CD4-positive, CD25-positive, alpha-beta regulatory T cell (primary cell): ENCODE data around the gene RFX8. TPM values are rescaled to one million over a fixed set of nuclear protein-coding genes. Genes with fewer than 3 reads are reported as not detected.

Source experiments
- ATAC-seq, 2 donors: fragments of 150-1000 bp; cut with Tn5 transposase; one replicate each; pipeline ENCODE4 v1.10.0; 2021; ENCODE audit warnings: low read depth in 2 of 2, moderate number of reproducible peaks in 2 of 2, moderate library complexity in 1 of 2
- DNase-seq, 3 donors: peaks; one replicate each; pipeline versions ENCODE4 v3.0.0 to v3.0.0-alpha.2; 2012 to 2022; ENCODE audit warnings: mixed read lengths in 1 of 3
- H3K27ac ChIP-seq: one replicate; pipeline ENCODE4 v1.7.0; 2013; ENCODE audit warnings: mild to moderate bottlenecking, low read length; ENCODE audit not compliant: insufficient read depth, poor library complexity, severe bottlenecking
- H3K27me3 ChIP-seq: one replicate; pipeline ENCODE4 v1.7.0; 2013; ENCODE audit warnings: low read length; ENCODE audit not compliant: control insufficient read depth, insufficient read depth
- H3K36me3 ChIP-seq: one replicate; pipeline ENCODE4 v1.7.0; 2013; ENCODE audit warnings: mild to moderate bottlenecking, low read length, moderate library complexity; ENCODE audit not compliant: control insufficient read depth, insufficient read depth
- H3K4me1 ChIP-seq: 2 replicates; pipeline ENCODE4 v1.7.0; 2013; ENCODE audit warnings: mild to moderate bottlenecking, low read length; ENCODE audit not compliant: insufficient read depth, control insufficient read depth, poor library complexity, severe bottlenecking
- H3K4me3 ChIP-seq: one replicate; pipeline ENCODE4 v1.7.0; 2013; ENCODE audit warnings: low read depth, mild to moderate bottlenecking, low read length, moderate library complexity
- H3K9me3 ChIP-seq, 2 experiments: 1 replicate in 1 of 2; 2 replicates in 1 of 2; pipeline ENCODE4 v1.7.0; 2013; ENCODE audit warnings: low read length in 2 of 2, mild to moderate bottlenecking in 1 of 2, moderate library complexity in 1 of 2; ENCODE audit not compliant: control insufficient read depth in 2 of 2
- H3K27ac Mint-ChIP-seq, 3 donors: one replicate each; pipeline ENCODE4 v1.8.0; 2020 to 2022; ENCODE audit warnings: mild to moderate bottlenecking in 3 of 3, mixed read lengths in 3 of 3, moderate library complexity in 2 of 3
- H3K27me3 Mint-ChIP-seq: one replicate; pipeline ENCODE4 v1.8.0; 2022; ENCODE audit warnings: mild to moderate bottlenecking, mixed read lengths
- H3K36me3 Mint-ChIP-seq: one replicate; pipeline ENCODE4 v1.8.0; 2020; ENCODE audit warnings: mixed read lengths
- H3K4me1 Mint-ChIP-seq, 4 donors: one replicate each; pipeline ENCODE4 v1.8.0; 2020 to 2022; ENCODE audit warnings: mixed read lengths in 4 of 4, mild to moderate bottlenecking in 1 of 4
- H3K4me3 Mint-ChIP-seq, 4 donors: one replicate each; pipeline ENCODE4 v1.8.0; 2020 to 2022; ENCODE audit warnings: mild to moderate bottlenecking in 4 of 4, mixed read lengths in 4 of 4, moderate library complexity in 3 of 4
- H3K9me3 Mint-ChIP-seq, 7 donors: one replicate each; pipeline ENCODE4 v1.8.0; 2020 to 2022; ENCODE audit warnings: mixed read lengths in 7 of 7, mild to moderate bottlenecking in 3 of 7, moderate library complexity in 2 of 7
- polyA plus RNA-seq, 4 donors: library from polyadenylated mRNA; unstranded; fragments of 300-500 nt; fragmentation: Illumina TruSeq; gene quantifications; one replicate each; pipeline ENCODE4 v1.2.3, GENCODE V29; 2021
- total RNA-seq: library from RNA; stranded (reverse); gene quantifications from one replicate; pipeline ENCODE4 v1.2.3, GENCODE V29; 2022

RFX8 gene
- total and polyA plus RNA-seq, 5 donors from 2014 or later = 0.16 to 5.5 (median 0.50) TPM; not detected in 2

DNA sequence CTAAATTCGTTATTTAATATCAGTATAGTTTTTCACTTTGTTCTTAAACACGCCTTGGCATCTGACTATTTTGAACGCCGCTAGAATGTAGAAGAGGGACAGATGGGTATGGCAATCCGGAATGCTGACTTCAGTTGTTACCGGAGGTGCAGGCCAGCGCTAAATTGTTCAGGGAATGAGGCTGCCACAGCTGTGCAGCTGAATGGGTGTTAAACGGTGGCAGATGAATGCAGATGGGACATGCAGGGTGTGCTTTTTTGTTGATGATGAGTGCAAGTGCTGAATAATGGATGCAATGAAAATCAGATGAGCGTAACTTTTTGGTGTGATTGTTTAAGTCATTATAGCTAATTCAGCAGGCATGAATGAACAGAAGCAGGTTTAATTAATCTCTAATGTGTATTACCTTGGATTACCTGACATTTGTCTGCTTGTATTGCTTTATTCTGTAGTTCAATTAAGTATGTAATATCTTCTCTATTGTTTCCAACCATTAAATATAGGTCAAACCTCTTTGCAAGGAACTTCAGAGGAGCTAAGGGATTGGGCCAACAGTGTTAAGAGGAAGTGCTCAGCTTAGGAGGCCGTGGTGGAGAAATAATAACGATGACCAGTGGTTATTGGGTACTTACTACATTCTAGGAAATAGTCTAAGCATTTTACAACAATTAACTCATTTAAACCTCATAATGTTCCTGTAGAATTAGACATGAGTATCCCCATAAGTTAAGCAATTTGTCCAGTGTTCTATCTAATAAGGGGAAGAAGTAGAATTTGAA, 75.7 kb downstream of the RFX8 start:
- peaks cover 36% of the 10 kb centered on the region for H3K27me3 Mint-ChIP-seq
- Histone ChIP-seq H3K27ac (no peak overlapping the region), H3K27me3 (peaks cover 2% of the 10 kb centered on the region), H3K9me3 (no peaks in the 10 kb centered on the region), H3K4me1 (no peaks in the 10 kb centered on the region), H3K36me3 (no peaks in the 10 kb centered on the region), H3K4me3 (no peak overlapping the region)
- peaks cover 0 to 13% (median 2%) of the 10 kb centered on the region in 4 donors for H3K4me1 Mint-ChIP-seq
- no peaks in the 10 kb centered on the region for H3K9me3 Mint-ChIP-seq
- ATAC-seq (no peak), DNase-seq (no peak)
- H3K4me3 Mint-ChIP-seq = no peak overlapping the region
- no peaks in the 10 kb centered on the region for H3K36me3 Mint-ChIP-seq
- H3K27ac Mint-ChIP-seq = no peak overlapping the region

DNA sequence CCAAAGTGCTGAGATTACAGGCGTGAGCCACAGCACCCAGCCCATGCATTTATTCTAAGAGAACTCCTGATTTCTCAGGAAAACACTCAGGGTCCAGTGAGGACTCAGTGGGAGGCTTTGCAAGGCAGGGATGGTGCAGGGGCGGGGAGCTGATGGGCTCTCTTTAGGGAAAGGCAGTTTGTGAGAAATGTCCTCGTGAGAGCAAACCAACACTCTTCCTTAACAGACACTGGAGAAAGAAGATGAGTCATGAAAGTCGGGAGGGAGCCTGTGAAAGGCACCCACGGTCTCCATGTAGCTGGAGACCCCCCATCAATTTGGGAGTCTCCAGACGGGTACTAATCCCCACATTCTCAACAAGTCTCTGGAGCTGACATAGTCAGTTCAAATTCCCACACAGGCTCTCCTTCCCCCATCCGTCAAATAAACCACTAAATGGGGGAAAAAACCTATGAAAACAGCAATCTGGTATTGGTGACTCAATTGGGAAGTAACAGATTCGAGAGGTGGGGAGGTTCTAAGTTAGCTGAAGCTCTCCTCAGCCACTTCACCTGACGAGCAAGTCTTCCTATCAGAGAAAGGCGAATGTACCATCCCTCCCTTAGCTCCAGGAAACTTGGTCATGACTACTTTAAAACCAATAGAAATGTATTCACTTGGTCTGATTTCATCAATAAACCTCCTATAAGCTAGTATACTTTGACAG, 76.6 kb downstream of the RFX8 start:
- no peak overlapping the region for H3K4me3 ChIP-seq
- no peak overlapping the region for H3K4me3 Mint-ChIP-seq
- H3K36me3 ChIP-seq = no peaks in the 10 kb centered on the region
- H3K4me1 Mint-ChIP-seq = peaks cover 0 to 13% (median 2%) of the 10 kb centered on the region in 4 donors
- peaks cover 2% of the 10 kb centered on the region for H3K36me3 Mint-ChIP-seq
- H3K4me1 ChIP-seq = no peaks in the 10 kb centered on the region
- DNase-seq (no peak), ATAC-seq (no peak)
- peaks cover 2% of the 10 kb centered on the region for H3K27me3 ChIP-seq
- no peaks in the 10 kb centered on the region for H3K9me3 ChIP-seq
- no peaks in the 10 kb centered on the region for H3K9me3 Mint-ChIP-seq
- H3K27ac ChIP-seq = no peak overlapping the region
- peaks cover 35% of the 10 kb centered on the region for H3K27me3 Mint-ChIP-seq
- H3K27ac Mint-ChIP-seq = no peak overlapping the region

DNA sequence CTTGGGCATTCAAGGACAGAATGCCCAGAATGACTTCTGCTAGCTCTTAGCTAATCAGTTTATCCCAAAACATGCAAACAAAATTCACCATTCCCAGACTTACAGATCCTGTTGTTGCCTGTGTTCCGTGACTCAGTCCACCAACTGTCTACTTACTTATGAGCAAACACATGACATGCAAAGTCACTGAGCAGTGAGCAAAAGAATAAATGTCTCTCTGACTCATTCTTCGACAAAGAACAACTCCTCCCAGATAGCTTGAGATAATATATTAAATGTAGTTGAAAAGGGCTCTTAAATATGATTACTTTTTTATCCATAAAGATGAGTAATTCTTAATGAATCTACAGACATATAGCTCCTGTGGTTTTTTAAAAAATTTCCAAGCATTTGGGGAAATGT, 78.6 kb downstream of the RFX8 start:
- H3K4me1 ChIP-seq = no peaks in the 10 kb centered on the region
- Mint-ChIP-seq H3K36me3 (peaks cover 4% of the 10 kb centered on the region), H3K4me3 (no peak overlapping the region), H3K9me3 (no peaks in the 10 kb centered on the region), H3K27ac (no peak overlapping the region), H3K4me1 (peaks cover 0 to 13% (median 2%) of the 10 kb centered on the region in 4 donors), H3K27me3 (peaks cover 33% of the 10 kb centered on the region)
- ATAC-seq (no peak), DNase-seq (peak in 1 of 3 donors; percentile 30)
- no peaks in the 10 kb centered on the region for H3K9me3 ChIP-seq
- H3K4me3 ChIP-seq = no peak overlapping the region
- peaks cover 2% of the 10 kb centered on the region for H3K27me3 ChIP-seq
- no peak overlapping the region for H3K27ac ChIP-seq
- H3K36me3 ChIP-seq = no peaks in the 10 kb centered on the region

DNA sequence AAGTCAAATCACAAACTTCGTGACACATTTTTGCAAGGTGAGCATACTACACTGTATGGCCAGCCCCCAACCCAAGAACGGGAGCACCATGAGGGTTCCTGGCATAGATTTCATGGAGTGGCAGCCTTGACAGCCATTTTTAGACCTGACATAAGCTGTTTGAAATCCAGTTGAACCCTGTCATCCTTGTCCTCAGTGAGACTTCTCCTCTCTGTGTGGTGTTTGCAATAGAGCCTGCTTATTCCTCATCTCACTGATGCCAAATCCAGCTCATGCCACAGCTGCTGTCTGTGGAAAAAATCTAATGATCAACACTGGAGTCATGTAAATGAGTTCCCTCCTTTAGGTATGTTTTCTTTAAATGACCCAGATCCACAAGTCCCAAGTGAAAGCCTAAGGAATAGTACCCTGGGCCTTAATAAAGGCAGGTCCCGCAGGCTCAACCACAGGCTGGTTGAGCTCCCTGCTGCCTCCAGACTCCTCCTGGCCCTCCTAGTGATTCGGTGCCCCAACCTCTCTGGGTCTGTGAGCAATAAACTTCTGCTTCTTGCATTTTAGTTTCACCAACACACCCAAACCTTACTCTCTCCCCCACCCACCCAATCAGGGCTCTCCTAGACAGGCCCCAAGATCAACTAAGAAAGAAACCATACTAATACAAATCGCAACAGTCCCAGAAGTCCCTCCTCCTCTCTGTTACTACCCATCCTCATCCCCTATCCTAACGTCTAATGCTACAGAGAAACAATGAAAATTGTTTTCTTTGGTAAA, 79.2 kb downstream of the RFX8 start:
- Histone ChIP-seq H3K9me3 (no peaks in the 10 kb centered on the region), H3K27me3 (peaks cover 5% of the 10 kb centered on the region), H3K27ac (no peak overlapping the region), H3K36me3 (no peaks in the 10 kb centered on the region), H3K4me3 (no peak overlapping the region), H3K4me1 (no peaks in the 10 kb centered on the region)
- H3K27ac Mint-ChIP-seq = no peak overlapping the region
- ATAC-seq (no peak), DNase-seq (no peak)
- H3K27me3 Mint-ChIP-seq = peaks cover 33% of the 10 kb centered on the region
- no peaks in the 10 kb centered on the region for H3K9me3 Mint-ChIP-seq
- H3K36me3 Mint-ChIP-seq = peaks cover 4% of the 10 kb centered on the region
- H3K4me3 Mint-ChIP-seq = no peak overlapping the region
- peaks cover 0 to 13% (median 2%) of the 10 kb centered on the region in 4 donors for H3K4me1 Mint-ChIP-seq

DNA sequence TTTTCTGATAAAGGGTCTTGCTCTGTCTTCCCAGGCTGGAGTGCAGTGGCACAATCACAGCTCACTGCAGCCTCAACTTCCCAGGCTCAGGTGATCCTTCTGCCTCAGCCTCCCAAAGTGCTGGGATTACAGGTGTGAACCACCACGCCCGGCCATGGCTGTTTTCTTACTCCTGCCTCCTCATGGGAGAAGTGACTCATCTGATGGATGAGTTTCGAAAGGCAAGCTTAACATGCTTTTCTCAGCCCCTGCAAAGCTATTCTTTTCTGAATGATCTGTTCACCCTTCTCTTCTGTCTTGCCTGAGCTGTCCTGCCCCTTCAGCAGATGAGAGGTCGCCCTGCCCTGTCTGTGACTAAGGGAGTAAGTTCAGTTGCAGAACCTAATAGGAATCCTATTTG, 86.7 kb downstream of the RFX8 start:
- H3K9me3 ChIP-seq = no peaks in the 10 kb centered on the region
- H3K4me3 ChIP-seq = no peak overlapping the region
- Mint-ChIP-seq H3K27ac (no peak overlapping the region), H3K4me3 (peak overlapping the region in 3 of 4 donors; percentile 57 to 84 (median 65)), H3K9me3 (no peaks in the 10 kb centered on the region), H3K4me1 (peaks cover 0 to 17% (median 9%) of the 10 kb centered on the region in 4 donors), H3K27me3 (peaks cover 66% of the 10 kb centered on the region), H3K36me3 (peaks cover 2% of the 10 kb centered on the region)
- no peak for ATAC-seq
- H3K27me3 ChIP-seq = peaks cover 32% of the 10 kb centered on the region
- peaks cover 17% of the 10 kb centered on the region for H3K4me1 ChIP-seq
- no peak overlapping the region for H3K27ac ChIP-seq
- H3K36me3 ChIP-seq = no peaks in the 10 kb centered on the region
- DNase-seq = no peak

DNA sequence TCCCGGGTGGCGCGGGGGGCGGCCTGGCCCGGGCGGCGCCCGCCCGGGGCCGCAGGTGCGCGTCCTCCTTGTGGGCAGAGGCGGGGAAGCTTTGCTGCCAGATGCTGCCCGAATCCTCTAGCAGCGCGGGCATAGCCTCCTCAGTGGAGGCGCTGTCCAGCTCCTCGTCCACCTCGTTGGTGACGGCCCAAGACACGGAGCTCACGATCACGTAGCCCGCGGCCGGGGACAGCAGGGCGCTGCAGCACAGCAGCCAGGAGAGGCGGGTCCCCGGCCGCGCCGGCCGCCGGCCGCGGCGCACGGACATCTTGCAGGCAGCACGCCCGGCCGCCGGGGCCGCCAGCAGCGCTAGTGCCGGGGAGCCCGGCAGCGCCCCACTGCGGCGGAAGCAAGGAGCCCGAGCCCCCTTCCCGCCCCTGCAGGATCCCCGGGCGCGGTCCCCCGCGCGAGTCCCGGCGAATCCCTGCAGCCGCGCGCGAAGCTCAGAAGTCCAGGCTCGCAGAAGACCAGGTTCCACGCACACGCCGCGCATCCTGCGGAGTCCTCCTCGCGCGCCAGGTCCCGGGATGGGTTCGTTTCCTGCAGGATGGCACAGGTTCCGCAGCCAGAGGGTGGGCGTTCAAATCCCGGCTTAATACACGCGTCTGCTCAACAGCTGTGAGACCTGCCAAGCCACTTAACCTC, 87.6 kb downstream of the RFX8 start, which contains the start of gene CREG2:
TSS of gene CREG2 (minus strand) at position 353 of the 684 bp plus-strand sequence. CDS start at position 307, 46 bp downstream.
- H3K36me3 Mint-ChIP-seq = no peaks in the 10 kb centered on the region
- Histone ChIP-seq H3K36me3 (no peaks in the 10 kb centered on the region), H3K4me1 (peaks cover 17% of the 10 kb centered on the region), H3K4me3 (peak within 1 kb of the TSS; percentile 52), H3K27ac (no peak within 1 kb of the TSS), H3K9me3 (no peaks in the 10 kb centered on the region), H3K27me3 (peaks cover 32% of the 10 kb centered on the region)
- peak within 1 kb of the TSS; percentile 79 to 88 (median 84) for H3K4me3 Mint-ChIP-seq
- peak; percentile 39 to 67 (median 61) for DNase-seq
- H3K4me1 Mint-ChIP-seq = peaks cover 0 to 17% (median 9%) of the 10 kb centered on the region in 4 donors
- H3K27ac Mint-ChIP-seq = peak within 1 kb of the TSS in 1 of 3 donors; percentile 32
- H3K27me3 Mint-ChIP-seq = peaks cover 71% of the 10 kb centered on the region
- no peaks in the 10 kb centered on the region for H3K9me3 Mint-ChIP-seq
- peak; percentile 77 to 82 for ATAC-seq

DNA sequence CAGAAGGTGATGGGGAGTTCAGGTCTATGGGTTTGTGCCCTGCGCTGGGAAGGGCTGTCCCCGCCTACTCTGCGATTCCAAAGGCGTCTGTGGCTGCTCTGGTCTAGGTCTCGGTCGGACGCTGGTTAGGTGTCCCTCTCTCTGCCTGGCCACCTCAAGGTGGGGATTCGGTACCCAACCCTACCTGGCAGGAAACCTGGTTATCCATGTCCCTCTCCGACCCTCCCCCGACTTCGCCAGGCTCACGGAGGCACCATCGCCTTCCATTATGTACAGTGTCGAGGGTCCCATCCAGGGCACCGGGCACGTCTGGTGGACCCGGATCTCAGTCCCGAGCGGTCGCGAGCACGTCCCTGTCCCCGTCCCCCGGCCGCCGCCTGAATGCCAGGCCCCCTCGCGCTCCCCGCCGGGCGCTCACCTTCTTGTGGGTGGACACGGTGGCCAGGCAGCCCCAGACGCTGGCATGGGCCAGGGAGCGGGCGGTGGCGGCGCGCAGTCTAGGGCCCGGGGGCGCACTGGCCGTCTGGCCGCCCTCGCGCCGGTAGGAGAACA, 88.2 kb downstream of the RFX8 start:
- Mint-ChIP-seq H3K4me1 (peaks cover 0 to 17% (median 9%) of the 10 kb centered on the region in 4 donors), H3K27ac (peak overlapping the region in 1 of 3 donors; percentile 32)
- ATAC-seq = peak in 1 of 2 donors; percentile 33

More for the DNA sequence above, 88.2 kb downstream of the RFX8 start:
- Histone ChIP-seq H3K4me3 (peak overlapping the region; percentile 31), H3K9me3 (no peaks in the 10 kb centered on the region), H3K4me1 (peaks cover 17% of the 10 kb centered on the region), H3K27ac (no peak overlapping the region), H3K27me3 (peaks cover 32% of the 10 kb centered on the region), H3K36me3 (no peaks in the 10 kb centered on the region)
- H3K36me3 Mint-ChIP-seq = no peaks in the 10 kb centered on the region
- DNase-seq = no peak
- no peaks in the 10 kb centered on the region for H3K9me3 Mint-ChIP-seq
- H3K27me3 Mint-ChIP-seq = peaks cover 65% of the 10 kb centered on the region
- H3K4me3 Mint-ChIP-seq = peak overlapping the region; percentile 75 to 87 (median 80)
